ENCODE measurements around the gene TMEM82.
"Not testable (repeated sequence)": the region's sequence is repeated elsewhere in the genome, so short reads cannot be mapped to it uniquely, and the experiment has no call there.

The TMEM82 gene

GRCh38 chr1:15742339-15742801, at the start of gene TMEM82:
TMEM82 (plus strand) TSS chr1:15742499; CDS start chr1:15742560, 61 bp downstream.
- no peak for DNase-seq

GRCh38 chr1:15693371-15693770, 48.9 kb upstream of the TMEM82 start:
- no peak for DNase-seq

GRCh38 chr1:15696956-15697521, 45.3 kb upstream of the TMEM82 start:
- DNase-seq: peak; percentile 28

GRCh38 chr1:15698201-15698600, 44.1 kb upstream of the TMEM82 start:
- DNase-seq: no peak

- not testable (repeated sequence) for DNase-seq
These were observed 43.0 kb upstream of the TMEM82 start for GRCh38 chr1:15699321-15699720.

- no peak for DNase-seq
These were observed 41.8 kb upstream of the TMEM82 start for GRCh38 chr1:15700508-15700907.

- DNase-seq: no peak
These were observed 40.5 kb upstream of the TMEM82 start for GRCh38 chr1:15701784-15702183.

GRCh38 chr1:15702722-15703550, 39.4 kb upstream of the TMEM82 start:
- no peak for DNase-seq

GRCh38 chr1:15703562-15703961, 38.7 kb upstream of the TMEM82 start:
- DNase-seq: no peak

- DNase-seq: no peak
These were observed 37.6 kb upstream of the TMEM82 start for GRCh38 chr1:15704526-15705183.

- DNase-seq: no peak
These were observed 37.1 kb upstream of the TMEM82 start for GRCh38 chr1:15705184-15705566.

GRCh38 chr1:15706751-15707150, 35.5 kb upstream of the TMEM82 start:
- no peak for DNase-seq

- no peak for DNase-seq
These were observed 34.9 kb upstream of the TMEM82 start for GRCh38 chr1:15707239-15707925.

GRCh38 chr1:15708486-15709137, 33.7 kb upstream of the TMEM82 start:
- DNase-seq: no peak

GRCh38 chr1:15709226-15709625, 33.1 kb upstream of the TMEM82 start:
- no peak for DNase-seq

- DNase-seq: no peak
These were observed 30.1 kb upstream of the TMEM82 start for GRCh38 chr1:15712168-15712567.

- no peak for DNase-seq
These were observed 27.7 kb upstream of the TMEM82 start for GRCh38 chr1:15714406-15715136.

- DNase-seq: no peak
These were observed 24.7 kb upstream of the TMEM82 start for GRCh38 chr1:15717418-15718125.

- DNase-seq: no peak
These were observed 24.1 kb upstream of the TMEM82 start for GRCh38 chr1:15718199-15718601.

GRCh38 chr1:15719381-15720120, 22.7 kb upstream of the TMEM82 start:
- no peak for DNase-seq

GRCh38 chr1:15720861-15721260, 21.4 kb upstream of the TMEM82 start:
- no peak for DNase-seq
